Smooth muscle cell (in vitro differentiated cells): ENCODE data around the gene IFT122. TPM values are rescaled to one million over a fixed set of nuclear protein-coding genes. Genes with fewer than 3 reads are reported as not detected.

Experiments
- DNase-seq: peaks from one replicate; lab custom pipeline; 2025; ENCODE audit not compliant: unreplicated experiment; lab: John Stamatoyannopoulos, UW
- H2AFZ ChIP-seq: fragments of 200-600 bp; sonication (generic); 2 replicates; pipeline ENCODE4 v1.6.0; 2016; ENCODE audit warnings: antibody characterized with exemption, low read depth, mild to moderate bottlenecking
- H3F3A ChIP-seq: fragments of 200-600 bp; sonication (generic); 2 replicates; pipeline ENCODE4 v1.6.0; 2017; ENCODE audit warnings: antibody characterized with exemption, low read depth
- H3K27ac ChIP-seq: fragments of 200-600 bp; sonication (generic); 2 replicates; pipeline ENCODE4 v1.5.1; 2016; ENCODE audit warnings: low read depth, mild to moderate bottlenecking
- H3K27me3 ChIP-seq: fragments of 200-600 bp; sonication (generic); 2 replicates; pipeline ENCODE4 v1.6.1; 2016; ENCODE audit warnings: low read depth, mild to moderate bottlenecking
- H3K36me3 ChIP-seq: fragments of 200-600 bp; sonication (generic); 2 replicates; pipeline ENCODE4 v1.5.1; 2016; ENCODE audit warnings: low read depth
- H3K4me1 ChIP-seq: fragments of 200-600 bp; sonication (generic); 2 replicates; pipeline ENCODE4 v1.5.1; 2016; ENCODE audit warnings: low read depth
- H3K4me2 ChIP-seq: fragments of 200-600 bp; sonication (generic); 2 replicates; pipeline ENCODE4 v1.6.0; 2016; ENCODE audit warnings: mild to moderate bottlenecking
- H3K4me3 ChIP-seq: fragments of 200-600 bp; sonication (generic); 2 replicates; pipeline ENCODE4 v1.5.1; 2016; ENCODE audit warnings: mild to moderate bottlenecking
- H3K79me2 ChIP-seq: fragments of 200-600 bp; sonication (generic); 2 replicates; pipeline ENCODE4 v1.6.0; 2016; ENCODE audit warnings: low read depth, mild to moderate bottlenecking
- H3K9ac ChIP-seq: fragments of 200-600 bp; sonication (generic); 2 replicates; pipeline ENCODE4 v1.6.0; 2016; ENCODE audit warnings: low read depth
- H3K9me3 ChIP-seq: fragments of 200-600 bp; sonication (generic); replicated peaks from 2 replicates; pipeline ENCODE4 v1.5.1; 2016; ENCODE audit warnings: low read depth
- H4K20me1 ChIP-seq: fragments of 200-600 bp; sonication (generic); 2 replicates; pipeline ENCODE4 v1.6.0; 2016; ENCODE audit warnings: low read depth
- WGBS: methylation state at CpG from one replicate; pipeline ENCODE4 v1.1.7; 2016; ENCODE audit warnings: low lambda C conversion rate; 5-methylcytosine and 5-hydroxymethylcytosine counted together
- polyA plus RNA-seq: library from polyadenylated mRNA; unstranded; fragments of >200 nt; fragmentation: Nextera tagmentation; extraction: Ambion mirVana; gene quantifications from 2 replicates; pipeline ENCODE4 v1.2.1, GENCODE V29; 2016
- total RNA-seq: library from RNA; depleted of rRNA; stranded (reverse); fragments of >200 nt; gene quantifications from 2 replicates; pipeline ENCODE4 v1.2.3, GENCODE V29; 2014
- TF ChIP-seq, protein P1 (sequence below): fragments of 200-600 bp; sonication (generic); IDR thresholded peaks from 2 replicates; pipeline ENCODE4 v1.5.1; 2017; ENCODE audit warnings: borderline replicate concordance, mild to moderate bottlenecking, antibody characterized with exemption; ENCODE audit not compliant: insufficient read depth, poor library complexity, severe bottlenecking

Gene IFT122
- total and polyA plus RNA-seq, 2 experiments from 2014 or later: 13.4 to 17.4 TPM

GRCh38 chr3:129530821-129531220 lies 90.8 kb downstream of the IFT122 start:
- Histone ChIP-seq H3K36me3 (no peaks in the 10 kb centered on the region), H3K4me3 (no peak overlapping the region), H3K79me2 (no peaks in the 10 kb centered on the region), H3K9me3 (no peaks in the 10 kb centered on the region), H2AFZ (no peak overlapping the region), H3F3A (no peaks in the 10 kb centered on the region), H3K4me1 (peaks cover 4% of the 10 kb centered on the region), H3K27me3 (no peaks in the 10 kb centered on the region), H3K27ac (no peak overlapping the region), H3K9ac (no peak overlapping the region), H3K4me2 (no peak overlapping the region), H4K20me1 (no peaks in the 10 kb centered on the region)
- TF ChIP-seq, protein P1, sequence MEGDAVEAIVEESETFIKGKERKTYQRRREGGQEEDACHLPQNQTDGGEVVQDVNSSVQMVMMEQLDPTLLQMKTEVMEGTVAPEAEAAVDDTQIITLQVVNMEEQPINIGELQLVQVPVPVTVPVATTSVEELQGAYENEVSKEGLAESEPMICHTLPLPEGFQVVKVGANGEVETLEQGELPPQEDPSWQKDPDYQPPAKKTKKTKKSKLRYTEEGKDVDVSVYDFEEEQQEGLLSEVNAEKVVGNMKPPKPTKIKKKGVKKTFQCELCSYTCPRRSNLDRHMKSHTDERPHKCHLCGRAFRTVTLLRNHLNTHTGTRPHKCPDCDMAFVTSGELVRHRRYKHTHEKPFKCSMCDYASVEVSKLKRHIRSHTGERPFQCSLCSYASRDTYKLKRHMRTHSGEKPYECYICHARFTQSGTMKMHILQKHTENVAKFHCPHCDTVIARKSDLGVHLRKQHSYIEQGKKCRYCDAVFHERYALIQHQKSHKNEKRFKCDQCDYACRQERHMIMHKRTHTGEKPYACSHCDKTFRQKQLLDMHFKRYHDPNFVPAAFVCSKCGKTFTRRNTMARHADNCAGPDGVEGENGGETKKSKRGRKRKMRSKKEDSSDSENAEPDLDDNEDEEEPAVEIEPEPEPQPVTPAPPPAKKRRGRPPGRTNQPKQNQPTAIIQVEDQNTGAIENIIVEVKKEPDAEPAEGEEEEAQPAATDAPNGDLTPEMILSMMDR: no peak
- DNase-seq: no peak
- WGBS: over 99% methylated on average over 12 of the region's 13 CpGs

DNA sequence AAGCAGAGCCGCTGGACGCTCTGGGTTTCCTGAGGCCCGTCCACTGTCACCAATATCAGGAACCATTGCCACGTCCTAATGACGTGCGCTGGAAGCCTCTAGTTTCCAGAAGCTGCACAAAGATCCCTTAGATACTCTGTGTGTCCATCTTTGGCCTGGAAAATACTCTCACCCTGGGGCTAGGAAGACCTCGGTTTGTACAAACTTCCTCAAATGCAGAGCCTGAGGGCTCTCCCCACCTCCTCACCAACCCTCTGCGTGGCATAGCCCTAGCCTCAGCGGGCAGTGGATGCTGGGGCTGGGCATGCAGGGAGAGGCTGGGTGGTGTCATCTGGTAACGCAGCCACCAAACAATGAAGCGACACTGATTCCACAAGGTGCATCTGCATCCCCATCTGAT lies 91.7 kb downstream of the IFT122 start:
- TF ChIP-seq, protein P1: no peak
- Histone ChIP-seq H3K27me3 (no peaks in the 10 kb centered on the region), H3K4me1 (peaks cover 4% of the 10 kb centered on the region), H3K79me2 (no peaks in the 10 kb centered on the region), H4K20me1 (no peaks in the 10 kb centered on the region), H3K9ac (no peak overlapping the region), H3K9me3 (no peaks in the 10 kb centered on the region), H3K27ac (no peak overlapping the region), H2AFZ (no peak overlapping the region), H3K4me3 (no peak overlapping the region), H3K36me3 (no peaks in the 10 kb centered on the region), H3F3A (no peaks in the 10 kb centered on the region), H3K4me2 (no peak overlapping the region)
- DNase-seq: no peak
- WGBS: 96% methylated on average over 11 of the region's 11 CpGs

DNA sequence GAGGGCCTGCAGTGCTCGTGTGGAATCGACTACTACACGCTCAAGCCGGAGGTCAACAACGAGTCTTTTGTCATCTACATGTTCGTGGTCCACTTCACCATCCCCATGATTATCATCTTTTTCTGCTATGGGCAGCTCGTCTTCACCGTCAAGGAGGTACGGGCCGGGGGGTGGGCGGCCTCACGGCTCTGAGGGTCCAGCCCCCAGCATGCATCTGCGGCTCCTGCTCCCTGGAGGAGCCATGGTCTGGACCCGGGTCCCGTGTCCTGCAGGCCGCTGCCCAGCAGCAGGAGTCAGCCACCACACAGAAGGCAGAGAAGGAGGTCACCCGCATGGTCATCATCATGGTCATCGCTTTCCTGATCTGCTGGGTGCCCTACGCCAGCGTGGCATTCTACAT lies 92.2 kb downstream of the IFT122 start:
- H3K27ac ChIP-seq: no peak overlapping the region
- no peak overlapping the region for H3K9ac ChIP-seq
- DNase-seq: no peak
- H3K4me2 ChIP-seq: no peak overlapping the region
- H3K4me3 ChIP-seq: no peak overlapping the region
- no peaks in the 10 kb centered on the region for H4K20me1 ChIP-seq
- no peaks in the 10 kb centered on the region for H3K79me2 ChIP-seq
- no peak overlapping the region for H2AFZ ChIP-seq
- no peaks in the 10 kb centered on the region for H3K9me3 ChIP-seq
- no peaks in the 10 kb centered on the region for H3F3A ChIP-seq
- H3K4me1 ChIP-seq: peaks cover 4% of the 10 kb centered on the region
- 93% methylated on average over 20 of the region's 20 CpGs for WGBS
- TF ChIP-seq, protein P1: no peak
- no peaks in the 10 kb centered on the region for H3K27me3 ChIP-seq
- H3K36me3 ChIP-seq: no peaks in the 10 kb centered on the region

DNA sequence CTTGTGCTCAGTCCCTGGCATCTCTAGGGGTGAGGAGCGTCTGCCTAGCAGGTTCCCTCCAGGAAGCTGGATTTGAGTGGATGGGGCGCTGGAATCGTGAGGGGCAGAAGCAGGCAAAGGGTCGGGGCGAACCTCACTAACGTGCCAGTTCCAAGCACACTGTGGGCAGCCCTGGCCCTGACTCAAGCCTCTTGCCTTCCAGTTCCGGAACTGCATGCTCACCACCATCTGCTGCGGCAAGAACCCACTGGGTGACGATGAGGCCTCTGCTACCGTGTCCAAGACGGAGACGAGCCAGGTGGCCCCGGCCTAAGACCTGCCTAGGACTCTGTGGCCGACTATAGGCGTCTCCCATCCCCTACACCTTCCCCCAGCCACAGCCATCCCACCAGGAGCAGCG lies 93.4 kb downstream of the IFT122 start:
- Histone ChIP-seq H4K20me1 (no peaks in the 10 kb centered on the region), H3K4me3 (no peak overlapping the region), H3K9ac (no peak overlapping the region), H3K27ac (no peak overlapping the region), H3K4me2 (no peak overlapping the region), H3K79me2 (no peaks in the 10 kb centered on the region), H3F3A (no peaks in the 10 kb centered on the region), H3K36me3 (no peaks in the 10 kb centered on the region), H3K4me1 (peaks cover 4% of the 10 kb centered on the region), H2AFZ (no peak overlapping the region), H3K9me3 (no peaks in the 10 kb centered on the region), H3K27me3 (no peaks in the 10 kb centered on the region)
- 95% methylated on average over 14 of the region's 16 CpGs for WGBS
- TF ChIP-seq, protein P1: no peak
- DNase-seq: no peak
